GM20431 (cell line): Measurements from ENCODE around the gene HCLS1.
"Not testable (repeated sequence)": the region's sequence is repeated elsewhere in the genome, so short reads cannot be mapped to it uniquely, and the experiment has no call there.

ENCODE experiments used
- in situ Hi-C: fragments of 300-500 bp; cut with MseI, MboI; formaldehyde crosslinking; loops from one replicate; pipeline ENCODE4 v1.15.0; 2020; ENCODE audit warnings: low sequenced_read_pairs; ENCODE audit not compliant: unreplicated experiment

HCLS1 gene

GRCh38 chr3:121601212-121601812 lies 59.4 kb downstream of the HCLS1 start:
- in situ Hi-C loops = no loop called here

GRCh38 chr3:121599900-121600299 lies 60.8 kb downstream of the HCLS1 start:
- in situ Hi-C loops = not testable (repeated sequence)

- in situ Hi-C loops = no loop called here
Observed at GRCh38 chr3:121598564-121598963, 62.1 kb downstream of the HCLS1 start.

- in situ Hi-C loops = no loop called here
Observed at GRCh38 chr3:121595765-121596406, 64.8 kb downstream of the HCLS1 start.

GRCh38 chr3:121594850-121595249 lies 65.9 kb downstream of the HCLS1 start:
- in situ Hi-C loops = no loop called here

GRCh38 chr3:121593806-121594205 lies 66.9 kb downstream of the HCLS1 start:
- in situ Hi-C loops = not testable (repeated sequence)

GRCh38 chr3:121592856-121593702 lies 67.6 kb downstream of the HCLS1 start, which contains the start of gene FBXO40:
FBXO40 (plus strand) TSS chr3:121593379; CDS start chr3:121620576, 27,197 bp downstream.
- in situ Hi-C loops = no loop called here

- in situ Hi-C loops = no loop called here
Observed at GRCh38 chr3:121584418-121584817, 76.3 kb downstream of the HCLS1 start.

GRCh38 chr3:121581691-121582090 lies 79.0 kb downstream of the HCLS1 start:
- in situ Hi-C loops = no loop called here
